Thymus (tissue), 11 donors: ENCODE data around the gene FCN1. TPM values are rescaled to one million over a fixed set of nuclear protein-coding genes. Genes with fewer than 3 reads are reported as not detected.

Experiments
- DNase-seq, 9 donors: peaks; one replicate each; pipeline ENCODE4 v3.0.0-alpha.2; 2013; ENCODE audit warnings: low spot score in 9 of 9, low read depth in 6 of 9, missing footprints in 1 of 9
- H3K27ac ChIP-seq, 2 donors: one replicate each; pipeline ENCODE4 v1.5.1; 2013; ENCODE audit warnings: control low read depth in 1 of 2, low read depth in 1 of 2, low read length in 1 of 2, mild to moderate bottlenecking in 1 of 2, moderate library complexity in 1 of 2
- H3K27me3 ChIP-seq, 2 donors: one replicate each; pipeline ENCODE4 v1.5.1; 2013; ENCODE audit warnings: low read length in 1 of 2; ENCODE audit not compliant: control insufficient read depth in 2 of 2, insufficient read depth in 1 of 2
- H3K36me3 ChIP-seq, 2 donors: one replicate each; pipeline ENCODE4 v1.5.1; 2013; ENCODE audit warnings: low read length in 1 of 2, mild to moderate bottlenecking in 1 of 2, moderate library complexity in 1 of 2; ENCODE audit not compliant: control insufficient read depth in 2 of 2, insufficient read depth in 2 of 2
- H3K4me1 ChIP-seq, 2 donors: one replicate each; pipeline ENCODE4 v1.5.1; 2013; ENCODE audit warnings: low read length in 2 of 2; ENCODE audit not compliant: control insufficient read depth in 2 of 2, insufficient read depth in 2 of 2
- H3K4me3 ChIP-seq, 2 donors: one replicate each; pipeline ENCODE4 v1.5.1; 2013; ENCODE audit warnings: low read length in 2 of 2, control low read depth in 1 of 2, mild to moderate bottlenecking in 1 of 2
- H3K9me3 ChIP-seq, 2 donors: one replicate each; pipeline ENCODE4 v1.5.1; 2013; ENCODE audit warnings: low read length in 1 of 2, mild to moderate bottlenecking in 1 of 2; ENCODE audit not compliant: control insufficient read depth in 2 of 2, insufficient read depth in 1 of 2
- WGBS: extraction: QIAGEN DNeasy Blood & Tissue Kit; methylation state at CpG from one replicate; pipeline ENCODE4 v1.1.7; 2013; 5-methylcytosine and 5-hydroxymethylcytosine counted together
- polyA plus RNA-seq: library from polyadenylated mRNA; stranded (reverse); fragments of 200-250 nt; gene quantifications from one replicate; pipeline ENCODE4 v1.2.3, GENCODE V29; 2013
- total RNA-seq: library from RNA; stranded (reverse); fragments of 120-200 nt; gene quantifications from one replicate; pipeline ENCODE4 v1.2.4, GENCODE V29; 2013
- donor health status: healthy.

The FCN1 gene
- total and polyA plus RNA-seq, 2 donors = 4.9 to 12.2 TPM

GRCh38 chr9:134912126-134912840 lies 5.4 kb downstream of the FCN1 start:
- Histone ChIP-seq H3K27ac (no peak overlapping the region), H3K36me3 (no peaks in the 10 kb centered on the region), H3K27me3 (no peaks in the 10 kb centered on the region), H3K4me1 (peaks cover 0 to 20% of the 10 kb centered on the region in 2 donors), H3K4me3 (no peak overlapping the region), H3K9me3 (no peaks in the 10 kb centered on the region)
- WGBS = 94% methylated on average over 20 of the region's 20 CpGs
- DNase-seq = no peak

DNA sequence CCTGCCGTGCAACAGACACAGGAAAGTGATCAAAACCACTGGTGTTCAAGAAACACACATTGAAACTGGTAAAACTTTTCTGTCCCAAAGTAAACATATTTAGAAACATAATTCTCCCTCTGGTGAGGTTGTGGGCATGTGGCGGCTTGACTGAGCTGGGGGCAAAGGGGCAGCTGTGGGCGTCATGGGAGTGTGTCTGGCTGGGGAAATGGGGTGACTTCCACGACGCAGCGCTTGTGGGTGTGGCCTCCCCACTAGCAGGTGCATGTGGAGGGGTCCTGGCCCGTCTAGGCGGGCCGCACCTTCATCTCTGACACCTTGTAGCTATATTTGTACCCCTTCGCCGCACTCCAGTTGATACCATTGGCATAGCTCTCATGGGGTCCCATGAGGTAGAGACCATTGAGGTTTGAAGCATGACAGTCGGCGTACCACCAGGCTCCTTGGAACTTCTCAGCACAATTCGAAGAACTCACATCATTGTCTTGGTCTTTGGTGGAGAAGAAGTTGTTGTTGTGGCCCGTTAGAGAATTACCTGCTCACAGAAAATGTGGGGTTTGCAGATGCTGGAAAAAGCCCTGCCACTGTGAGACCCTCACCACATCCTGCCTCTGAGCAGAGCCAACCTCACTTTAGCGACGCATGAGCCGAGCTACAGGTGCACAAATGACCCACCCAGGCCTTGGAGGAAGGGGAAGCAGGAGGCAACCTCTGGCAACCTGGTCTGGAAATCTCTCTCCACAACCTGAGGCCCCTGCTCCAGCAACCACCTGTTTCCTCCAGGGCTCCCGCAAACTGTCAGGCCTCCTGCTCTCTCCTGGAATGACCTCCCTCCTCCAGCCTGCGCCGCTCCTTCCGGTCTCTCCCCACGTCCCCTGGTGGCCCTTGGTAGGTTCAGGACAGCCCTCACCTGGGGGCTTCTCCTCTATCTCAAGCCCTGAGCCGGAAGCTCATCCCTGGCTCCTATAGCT lies 7.9 kb downstream of the FCN1 start:
- Histone ChIP-seq H3K27me3 (no peaks in the 10 kb centered on the region), H3K27ac (peak overlapping the region in 1 of 2 donors; percentile 73), H3K4me3 (no peak overlapping the region), H3K36me3 (no peaks in the 10 kb centered on the region), H3K4me1 (peaks cover 0 to 20% of the 10 kb centered on the region in 2 donors), H3K9me3 (no peaks in the 10 kb centered on the region)
- DNase-seq = peak in 6 of 9 donors; percentile 6 to 60 (median 22)
- 19% methylated on average over 24 of the region's 24 CpGs for WGBS

- 86% methylated on average over 13 of the region's 13 CpGs for WGBS
- no peak for DNase-seq
- no peak overlapping the region for H3K4me3 ChIP-seq
- no peaks in the 10 kb centered on the region for H3K36me3 ChIP-seq
- H3K9me3 ChIP-seq = no peaks in the 10 kb centered on the region
- no peak overlapping the region for H3K27ac ChIP-seq
- H3K4me1 ChIP-seq = peaks cover 0 to 20% of the 10 kb centered on the region in 2 donors
- H3K27me3 ChIP-seq = no peaks in the 10 kb centered on the region
These were observed 9.0 kb downstream of the FCN1 start for GRCh38 chr9:134908524-134909309.

DNA sequence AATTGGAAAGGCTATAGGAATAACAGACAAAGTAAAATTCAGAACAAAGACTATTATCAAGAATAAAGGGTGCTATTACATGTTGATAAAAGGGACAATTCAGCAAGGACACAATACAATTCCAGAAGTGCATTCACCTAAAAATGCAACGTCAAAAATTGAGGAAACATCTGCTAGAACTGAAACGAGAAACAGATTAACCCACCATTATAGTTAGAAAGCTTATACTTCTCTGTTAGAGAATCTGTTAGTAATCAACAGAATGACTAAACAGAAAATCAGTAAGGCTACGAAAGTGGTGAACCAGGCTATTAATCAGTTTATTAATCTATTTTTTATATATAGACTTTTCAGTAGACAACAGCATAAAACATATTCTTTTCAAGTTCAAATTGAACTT lies 14.8 kb downstream of the FCN1 start:
- no peaks in the 10 kb centered on the region for H3K4me1 ChIP-seq
- WGBS = 11% methylated on average over 3 of the region's 3 CpGs
- no peak for DNase-seq

GRCh38 chr9:134899818-134900217 lies 17.9 kb downstream of the FCN1 start:
- 93% methylated on average over 1 of the region's 1 CpG for WGBS
- H3K9me3 ChIP-seq = no peaks in the 10 kb centered on the region
- H3K27ac ChIP-seq = no peak overlapping the region
- H3K4me1 ChIP-seq = peaks cover 0 to 9% of the 10 kb centered on the region in 2 donors
- no peak for DNase-seq
- no peak overlapping the region for H3K4me3 ChIP-seq
- H3K36me3 ChIP-seq = no peaks in the 10 kb centered on the region
- no peaks in the 10 kb centered on the region for H3K27me3 ChIP-seq

More for the DNA sequence above, 14.8 kb downstream of the FCN1 start:
- Histone ChIP-seq H3K36me3 (no peaks in the 10 kb centered on the region), H3K9me3 (no peaks in the 10 kb centered on the region), H3K4me3 (no peak overlapping the region), H3K27ac (no peak overlapping the region), H3K27me3 (no peaks in the 10 kb centered on the region)

- 97% methylated on average over 3 of the region's 3 CpGs for WGBS
- H3K27ac ChIP-seq = no peak overlapping the region
- H3K36me3 ChIP-seq = no peaks in the 10 kb centered on the region
- no peak for DNase-seq
- no peaks in the 10 kb centered on the region for H3K9me3 ChIP-seq
- H3K27me3 ChIP-seq = no peaks in the 10 kb centered on the region
- peaks cover 0 to 9% of the 10 kb centered on the region in 2 donors for H3K4me1 ChIP-seq
- no peak overlapping the region for H3K4me3 ChIP-seq
These were observed 18.5 kb downstream of the FCN1 start for GRCh38 chr9:134899168-134899567.

DNA sequence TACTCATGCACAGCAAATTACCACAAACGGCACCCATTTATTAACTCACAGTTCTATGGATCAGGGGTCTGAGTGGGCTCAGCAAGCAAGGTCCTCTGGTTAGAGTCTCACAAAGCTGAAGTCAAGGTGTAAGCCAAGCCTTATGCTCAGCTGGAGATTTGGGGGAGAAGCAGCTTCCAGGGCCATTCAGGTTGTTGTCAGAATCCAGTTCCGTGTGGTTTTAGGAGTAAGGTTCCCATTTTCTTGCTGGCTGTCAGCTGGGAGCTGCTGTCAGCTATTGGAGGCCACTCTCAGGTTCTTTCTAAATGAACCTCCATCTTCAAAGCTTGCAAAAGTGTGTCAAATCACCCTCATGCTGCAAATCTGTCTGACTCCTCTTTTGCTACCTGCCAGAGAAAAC lies 19.4 kb downstream of the FCN1 start:
- Histone ChIP-seq H3K27ac (no peak overlapping the region), H3K9me3 (no peaks in the 10 kb centered on the region), H3K36me3 (no peaks in the 10 kb centered on the region), H3K27me3 (no peaks in the 10 kb centered on the region), H3K4me1 (peaks cover 0 to 9% of the 10 kb centered on the region in 2 donors), H3K4me3 (no peak overlapping the region)
- no peak for DNase-seq
- 48% methylated on average over 2 of the region's 2 CpGs for WGBS

- H3K36me3 ChIP-seq = no peaks in the 10 kb centered on the region
- H3K27ac ChIP-seq = no peak overlapping the region
- H3K4me3 ChIP-seq = no peak overlapping the region
- H3K27me3 ChIP-seq = no peaks in the 10 kb centered on the region
- no peak for DNase-seq
- no peaks in the 10 kb centered on the region for H3K9me3 ChIP-seq
- WGBS = 87% methylated on average over 2 of the region's 2 CpGs
- H3K4me1 ChIP-seq = peaks cover 0 to 15% of the 10 kb centered on the region in 2 donors
These were observed 20.0 kb downstream of the FCN1 start for GRCh38 chr9:134897584-134898170.
